GM21390 (cell line): ENCODE results near the gene KIF4B.
A peak's percentile ranks its signal among the peaks of the same experiment; 100 is the strongest.
"Not testable (repeated sequence)": the region's sequence is repeated elsewhere in the genome, so short reads cannot be mapped to it uniquely, and the experiment has no call there.

Experiments used
- ATAC-seq: cut with Tn5 transposase; IDR thresholded peaks from one replicate; pipeline ENCODE4 v1.9.1; 2021; ENCODE audit not compliant: unreplicated experiment

The KIF4B gene

GRCh38 chr5:155006265-155006664 lies 7.3 kb upstream of the KIF4B start:
- ATAC-seq = not testable (repeated sequence)

DNA sequence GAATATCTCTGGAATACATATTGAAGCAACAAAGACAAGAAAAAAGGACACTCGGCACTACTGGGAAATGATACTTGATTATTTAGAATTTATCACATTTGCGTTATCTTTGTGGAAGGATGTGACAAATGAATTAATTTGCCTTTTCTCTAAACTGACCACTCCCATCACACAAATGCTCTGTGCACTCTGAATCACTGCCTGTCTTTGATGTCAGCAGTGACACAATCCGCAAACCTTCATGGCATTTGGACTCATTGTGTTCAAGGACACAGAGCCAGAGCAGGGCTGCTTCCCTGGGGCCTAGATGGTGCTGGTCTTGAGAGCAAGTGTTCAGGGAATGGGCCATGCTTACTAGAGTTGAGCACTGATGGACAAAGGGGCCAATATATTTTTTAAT lies 4.9 kb upstream of the KIF4B start:
- no peak for ATAC-seq

GRCh38 chr5:155010881-155011280 lies 2.7 kb upstream of the KIF4B start:
- no peak for ATAC-seq

DNA sequence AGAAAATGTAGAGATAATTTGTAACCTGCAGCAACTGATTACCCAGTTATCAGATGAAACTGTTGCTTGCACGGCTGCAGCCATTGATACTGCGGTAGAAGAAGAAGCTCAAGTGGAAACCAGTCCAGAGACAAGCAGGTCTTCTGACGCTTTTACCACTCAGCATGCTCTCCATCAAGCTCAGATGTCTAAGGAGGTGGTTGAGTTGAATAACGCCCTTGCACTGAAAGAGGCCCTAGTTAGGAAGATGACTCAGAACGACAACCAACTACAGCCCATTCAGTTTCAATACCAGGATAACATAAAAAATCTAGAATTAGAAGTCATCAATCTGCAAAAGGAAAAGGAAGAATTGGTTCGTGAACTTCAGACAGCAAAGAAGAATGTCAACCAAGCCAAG lies 1.7 kb downstream of the KIF4B start:
- ATAC-seq = no peak

- peak; percentile 97 for ATAC-seq
Observed at GRCh38 chr5:155017610-155018009, 4.1 kb downstream of the KIF4B start.

GRCh38 chr5:155019601-155020226 lies 6.2 kb downstream of the KIF4B start:
- ATAC-seq = no peak

DNA sequence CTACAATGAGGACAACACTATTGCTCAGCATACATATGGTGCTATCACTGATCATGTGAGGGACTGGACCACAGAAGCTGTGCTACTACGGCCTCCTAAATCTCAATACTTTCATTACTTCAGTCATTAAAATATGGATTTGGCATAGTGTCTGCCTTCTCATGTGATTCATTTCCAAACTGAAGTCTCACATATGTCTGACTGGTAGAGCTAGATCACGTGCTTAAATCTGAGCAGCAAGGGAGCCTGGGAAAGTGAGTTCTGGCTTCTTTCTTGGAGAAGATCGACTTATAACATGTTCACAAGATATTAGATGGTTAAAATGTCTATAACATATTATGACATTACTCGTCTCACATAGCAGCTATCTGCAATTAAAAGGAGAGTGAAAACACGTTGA lies 8.3 kb downstream of the KIF4B start:
- ATAC-seq = no peak

- ATAC-seq = no peak
Observed at GRCh38 chr5:155023320-155023719, 9.8 kb downstream of the KIF4B start.

- no peak for ATAC-seq
Observed at GRCh38 chr5:155024015-155024414, 10.5 kb downstream of the KIF4B start.

DNA sequence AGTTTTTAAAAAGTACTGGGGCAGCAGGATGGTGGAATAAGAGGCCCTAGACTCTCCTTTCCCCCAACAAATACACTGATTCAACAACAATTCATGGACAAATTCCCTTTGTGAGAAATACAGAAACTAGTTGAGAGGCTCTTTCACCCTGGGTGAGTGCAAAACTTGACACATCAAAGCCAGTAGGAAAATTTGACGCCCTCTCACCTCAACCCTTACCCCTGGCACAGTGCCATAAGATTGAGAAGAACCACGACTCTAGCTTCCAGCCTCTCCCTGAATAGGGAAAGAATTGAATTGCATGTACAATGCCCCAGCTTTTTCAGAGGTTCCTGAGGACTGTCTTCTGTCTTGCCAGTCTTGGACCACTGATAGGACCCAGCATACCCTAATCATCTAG lies 12.3 kb downstream of the KIF4B start:
- no peak for ATAC-seq

- ATAC-seq = no peak
Observed at GRCh38 chr5:155027993-155028629, 14.6 kb downstream of the KIF4B start.

GRCh38 chr5:155029240-155029639 lies 15.7 kb downstream of the KIF4B start:
- no peak for ATAC-seq

DNA sequence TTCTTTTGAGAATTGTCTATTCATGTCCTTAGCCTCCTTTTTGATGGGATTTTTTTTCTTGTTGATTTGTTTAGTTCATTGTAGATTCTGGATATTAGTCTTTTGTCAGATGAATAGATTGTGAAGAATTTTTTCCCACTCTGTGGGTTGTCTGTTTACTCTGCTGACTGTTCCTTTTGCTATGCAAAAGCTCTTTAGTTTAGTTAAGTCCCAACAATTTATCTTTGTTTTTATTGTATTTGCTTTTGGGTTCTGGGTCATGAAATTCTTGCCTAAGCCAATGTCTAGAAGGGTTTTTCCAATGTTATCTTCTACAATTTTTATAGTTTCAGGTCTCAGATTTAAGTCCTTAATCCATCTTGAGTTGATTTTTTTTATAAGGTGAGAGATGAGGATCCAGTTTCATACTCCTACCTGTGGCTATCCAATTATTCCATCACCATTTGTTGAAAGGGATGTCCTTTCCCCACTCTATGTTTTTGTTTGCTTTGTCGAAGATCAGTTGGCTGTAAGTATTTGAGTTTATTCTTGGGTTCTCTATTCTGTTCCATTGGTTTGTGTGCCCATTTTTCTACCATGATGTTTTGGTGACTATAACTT lies 20.7 kb downstream of the KIF4B start:
- ATAC-seq = not testable (repeated sequence)

DNA sequence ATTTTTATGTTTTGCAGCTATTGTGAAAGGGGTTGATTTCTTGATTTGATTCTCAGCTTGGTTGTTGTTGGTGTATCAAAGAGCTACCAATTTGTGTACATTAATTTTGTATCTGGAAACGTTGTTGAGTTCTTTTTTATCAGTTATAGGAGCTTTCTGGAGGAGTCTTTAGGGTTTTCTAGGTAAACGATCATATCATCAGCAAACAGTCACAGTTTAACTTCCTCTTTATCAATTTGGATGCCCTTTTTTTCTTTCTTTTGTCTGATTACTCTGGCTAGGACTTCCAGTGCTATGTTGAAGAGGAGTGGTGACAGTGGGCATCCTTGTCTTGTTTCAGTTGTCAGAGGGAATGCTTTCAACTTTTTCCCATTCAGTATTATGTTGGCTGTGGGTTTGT lies 21.5 kb downstream of the KIF4B start:
- not testable (repeated sequence) for ATAC-seq

DNA sequence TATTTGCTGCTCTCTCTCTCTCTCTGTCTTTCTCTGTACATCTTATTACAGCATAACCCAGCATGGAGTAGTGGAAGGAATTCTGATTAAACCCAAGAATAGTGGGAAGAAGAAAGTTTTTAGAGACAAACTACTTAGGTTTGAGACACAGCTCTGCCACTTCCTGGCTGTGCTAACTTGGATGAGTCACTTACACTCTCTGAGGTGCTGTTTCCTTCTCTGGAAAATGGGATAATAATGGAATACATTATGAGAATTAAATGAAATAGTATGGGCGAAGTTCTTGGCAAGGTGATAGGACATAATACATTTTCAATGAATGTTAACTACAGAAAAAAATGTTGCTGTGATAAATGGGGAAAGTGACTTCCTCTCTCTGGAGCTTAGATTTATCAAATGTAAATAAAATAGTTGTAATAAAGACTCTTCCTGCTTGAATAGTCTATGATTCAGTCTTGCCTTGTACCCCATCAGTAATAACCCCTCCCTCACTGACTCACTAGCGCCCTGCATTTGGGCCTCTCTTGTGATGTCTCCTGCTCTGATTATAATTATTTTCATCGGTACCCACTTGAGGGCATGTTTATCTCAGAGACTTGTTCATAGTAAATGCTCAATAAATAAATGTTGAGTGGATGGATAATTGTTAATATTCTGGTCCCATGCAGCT lies 27.6 kb downstream of the KIF4B start:
- ATAC-seq = no peak

DNA sequence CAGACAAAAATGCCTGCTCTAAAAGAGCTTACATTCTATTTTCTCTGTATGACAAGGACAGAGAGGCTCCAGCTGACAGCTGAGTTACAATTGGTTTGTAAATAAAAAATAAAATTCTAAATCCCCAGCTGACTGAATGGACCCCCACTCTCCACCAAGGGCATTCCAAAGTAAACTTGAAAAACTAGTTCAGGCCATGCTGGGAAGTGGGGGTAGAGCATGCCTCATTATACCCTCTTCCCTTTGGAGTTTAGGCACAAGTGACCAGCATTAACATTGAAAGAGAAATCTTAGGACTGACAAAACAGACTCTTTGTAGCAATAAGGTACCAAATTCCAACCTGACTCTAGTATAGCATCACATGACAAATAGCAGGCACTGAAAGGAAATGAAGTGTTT lies 31.0 kb downstream of the KIF4B start:
- ATAC-seq = no peak

GRCh38 chr5:155046591-155046990 lies 33.0 kb downstream of the KIF4B start:
- ATAC-seq = no peak

- ATAC-seq = no peak
Observed at GRCh38 chr5:155047818-155048217, 34.3 kb downstream of the KIF4B start.

DNA sequence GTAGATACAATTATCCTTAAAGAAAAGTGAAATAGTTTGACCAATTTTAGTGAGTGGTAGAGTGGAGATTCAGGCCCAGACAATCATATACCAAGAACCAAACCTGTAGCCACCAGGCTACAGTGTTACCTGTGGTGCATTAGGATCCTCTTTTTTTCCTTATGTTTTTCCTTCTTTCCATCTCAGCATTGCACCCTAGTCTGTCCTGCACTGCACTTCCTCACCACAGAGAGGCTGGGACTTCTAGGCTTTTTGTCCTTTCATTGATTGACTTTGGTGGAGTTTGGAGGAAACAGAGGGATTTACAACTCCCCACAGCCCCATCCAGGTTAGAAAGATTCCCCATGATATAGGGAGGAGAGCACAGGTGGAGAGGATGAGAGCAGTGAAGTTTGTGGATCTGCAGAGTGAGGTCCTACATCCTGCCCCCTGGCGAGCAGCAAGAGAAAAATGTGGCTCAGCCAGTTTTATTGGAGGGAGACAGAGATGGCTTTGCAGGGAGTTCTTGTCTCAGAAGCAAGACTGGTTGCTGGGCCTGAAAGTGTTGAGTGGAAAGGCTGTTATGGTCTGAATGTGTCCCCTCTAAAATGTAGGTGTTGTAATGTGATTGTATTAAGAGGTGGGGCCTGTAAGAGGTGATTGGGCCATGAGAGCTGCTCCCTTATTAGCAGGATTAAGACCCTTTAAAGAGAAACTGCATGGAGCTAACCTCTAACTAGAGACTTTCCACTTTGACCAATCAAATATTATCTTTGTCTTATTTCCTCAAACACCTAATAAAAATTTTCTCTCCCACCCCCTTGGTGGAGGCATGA lies 36.2 kb downstream of the KIF4B start:
- ATAC-seq = no peak

DNA sequence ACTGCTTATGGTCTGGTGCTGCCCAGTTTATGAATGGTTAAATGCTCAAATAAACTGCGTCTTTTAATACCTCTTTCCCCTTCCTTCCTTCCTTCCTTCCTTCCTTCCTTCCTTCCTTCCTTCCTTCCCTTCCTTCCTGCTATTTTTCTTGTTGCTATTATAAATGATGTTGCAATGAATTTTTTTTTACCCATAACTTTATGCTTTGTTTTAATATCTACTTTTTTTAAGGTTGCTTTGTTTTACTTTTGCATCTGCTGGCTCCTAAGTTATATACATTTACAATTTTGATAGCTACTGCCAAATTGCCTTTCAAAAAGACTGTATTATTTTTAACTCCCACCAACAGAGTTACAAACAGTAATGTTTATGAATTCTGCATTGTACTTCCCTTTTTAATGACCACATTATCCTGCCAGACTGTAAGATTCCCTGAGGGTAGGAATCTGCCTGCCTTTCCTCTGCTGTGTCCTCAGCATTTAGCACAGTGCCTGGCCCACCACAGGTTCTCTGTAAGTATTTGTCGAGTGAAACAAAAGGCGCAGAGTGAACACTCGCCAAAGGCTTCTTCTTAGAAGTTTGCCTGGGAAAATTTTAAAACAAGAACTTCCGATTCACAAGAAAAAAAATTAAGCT lies 36.9 kb downstream of the KIF4B start:
- ATAC-seq = no peak

DNA sequence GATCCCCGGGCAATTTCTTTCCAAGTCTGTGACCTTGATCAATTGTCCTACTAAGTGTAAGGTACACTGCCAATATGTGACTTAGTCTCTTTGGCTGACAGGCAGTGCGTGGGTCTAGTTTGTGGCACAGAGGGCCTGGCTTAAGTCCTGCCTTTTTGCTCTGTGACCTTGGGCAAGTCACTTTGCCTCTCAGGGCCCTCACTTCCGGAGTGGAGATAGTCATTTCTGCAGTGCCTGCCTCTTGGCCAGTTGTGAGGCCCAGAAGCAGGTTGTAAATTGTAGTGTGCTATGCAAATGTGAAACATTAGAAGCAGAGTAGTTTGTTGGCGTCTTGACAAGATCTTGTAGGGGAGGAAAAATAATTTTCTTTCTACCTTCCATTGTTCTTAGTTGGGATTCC lies 39.0 kb downstream of the KIF4B start:
- no peak for ATAC-seq
